Endothelial cell of umbilical vein (primary cell): Measurements from ENCODE around the gene ZNRD2. TPM values are rescaled to one million over a fixed set of nuclear protein-coding genes. Genes with fewer than 3 reads are reported as not detected.

Experiments
- BruUV-seq: library from RNA; stranded (reverse); fragments of 400-500 nt; replicated peaks from 2 replicates; lab custom pipeline; 2021; lab: Mats Ljungman, UMichigan
- CTCF ChIA-PET: fragments of 300-600, 350-600 bp; sonication (Branson Sonifier 250); formaldehyde crosslinking; loops from one replicate; lab custom pipeline; 2021; ENCODE audit warnings: antibody characterized with exemption, inconsistent platforms; lab: Charles Lee
- POLR2A ChIA-PET: fragments of 300-600, 350-600 bp; sonication (Branson Sonifier 250); formaldehyde crosslinking; loops from one replicate; lab custom pipeline; 2021; ENCODE audit warnings: antibody characterized with exemption, inconsistent platforms; lab: Charles Lee
- DNase-seq: peaks from one replicate; pipeline ENCODE4 v3.0.0-alpha.2; 2011; ENCODE audit warnings: low read depth, low spot score
- FAIRE-seq: peaks from 2 replicates; lab custom pipeline; 2011; peaks lifted over from hg19 to GRCh38; lab: Jason Lieb, UNC
- H2AFZ ChIP-seq: 2 replicates; pipeline ENCODE4 v1.6.0; 2012; ENCODE audit warnings: low read depth, low read length, control low read depth, inconsistent platforms
- H3K27ac ChIP-seq: 2 replicates; pipeline ENCODE4 v1.5.1; 2011; ENCODE audit warnings: low read depth, mild to moderate bottlenecking, control low read depth, low read length, moderate library complexity; ENCODE audit not compliant: insufficient read depth
- H3K27me3 ChIP-seq, 2 experiments: 2 replicates each; pipeline versions ENCODE4 v1.6.0 to v1.6.1; 2011; ENCODE audit warnings: low read length in 2 of 2, mixed read lengths in 1 of 2; ENCODE audit not compliant: control insufficient read depth in 2 of 2, insufficient read depth in 2 of 2
- H3K36me3 ChIP-seq, 2 experiments: 2 replicates in 1 of 2; 3 replicates in 1 of 2; pipeline ENCODE4 v1.5.1; 2011; ENCODE audit warnings: low read length in 2 of 2, mild to moderate bottlenecking in 1 of 2, moderate library complexity in 1 of 2; ENCODE audit not compliant: control insufficient read depth in 2 of 2, insufficient read depth in 2 of 2; ENCODE audit errors: extremely low read depth in 1 of 2
- H3K4me1 ChIP-seq: 3 replicates; pipeline ENCODE4 v1.5.1; 2011; ENCODE audit warnings: mild to moderate bottlenecking, low read length; ENCODE audit not compliant: control insufficient read depth, insufficient read depth; ENCODE audit errors: extremely low read depth
- H3K4me2 ChIP-seq: 2 replicates; pipeline ENCODE4 v1.6.1; 2011; ENCODE audit warnings: low read length, control low read depth, mixed read lengths; ENCODE audit not compliant: insufficient read depth
- H3K4me3 ChIP-seq, 3 experiments: fragments of 200-600 bp in 1 of 3; sonication (generic), shearing (Covaris generic) in 1 of 3; replicated peaks in 1 of 3; 2 replicates each; pipeline ENCODE4 v1.5.1; 2011 to 2016; ENCODE audit warnings: control low read depth in 3 of 3, low read length in 3 of 3, mild to moderate bottlenecking in 2 of 3, inconsistent platforms in 1 of 3, low read depth in 1 of 3, moderate library complexity in 1 of 3; ENCODE audit not compliant: insufficient read depth in 1 of 3
- H3K79me2 ChIP-seq: 2 replicates; pipeline ENCODE4 v1.6.0; 2012; ENCODE audit warnings: low read length, inconsistent platforms; ENCODE audit not compliant: control insufficient read depth, insufficient read depth
- H3K9ac ChIP-seq: replicated peaks from 2 replicates; pipeline ENCODE3; 2011; ENCODE audit warnings: low read length, control low read depth; ENCODE audit not compliant: insufficient read depth; ENCODE audit errors: extremely low read depth
- H3K9me1 ChIP-seq: replicated peaks from 3 replicates; pipeline ENCODE4 v1.6.0; 2011; ENCODE audit warnings: mild to moderate bottlenecking, low read length; ENCODE audit not compliant: control insufficient read depth, insufficient read depth; ENCODE audit errors: extremely low read depth
- H3K9me3 ChIP-seq: replicated peaks from 2 replicates; pipeline ENCODE4 v1.5.1; 2012; ENCODE audit warnings: low read length, inconsistent platforms; ENCODE audit not compliant: control insufficient read depth, insufficient read depth
- H4K20me1 ChIP-seq: replicated peaks from 2 replicates; pipeline ENCODE3; 2011; ENCODE audit warnings: mild to moderate bottlenecking, low read length; ENCODE audit not compliant: control insufficient read depth, insufficient read depth; ENCODE audit errors: extremely low read depth
- EZH2 ChIP-seq: IDR thresholded peaks from 2 replicates; pipeline ENCODE4 v1.6.1; 2012; ENCODE audit warnings: borderline replicate concordance, low read depth, mild to moderate bottlenecking, moderate library complexity, low read length, inconsistent platforms; ENCODE audit not compliant: severe bottlenecking
- FOS ChIP-seq: IDR thresholded peaks from 2 replicates; pipeline ENCODE4 v1.6.1; 2011; ENCODE audit warnings: mild to moderate bottlenecking, low read length, moderate library complexity, borderline replicate concordance; ENCODE audit not compliant: insufficient read depth
- GATA2 ChIP-seq: IDR thresholded peaks from 2 replicates; pipeline ENCODE4 v1.7.0; 2011; ENCODE audit warnings: low read depth, mild to moderate bottlenecking, moderate library complexity, mixed read lengths, low read length; ENCODE audit not compliant: insufficient read length, insufficient read depth
- JUN ChIP-seq: IDR thresholded peaks from 2 replicates; pipeline ENCODE4 v1.6.1; 2011; ENCODE audit warnings: borderline replicate concordance, low read depth; ENCODE audit not compliant: insufficient read length, insufficient read depth
- MYC ChIP-seq: IDR thresholded peaks from one replicate; pipeline ENCODE4 v1.6.1; 2011; ENCODE audit warnings: mild to moderate bottlenecking, low read depth, low read length
- POLR2A ChIP-seq: IDR thresholded peaks from 2 replicates; pipeline ENCODE4 v1.6.1; 2012; ENCODE audit warnings: low read depth, mild to moderate bottlenecking, control low read depth, low read length
- POLR2AphosphoS5 ChIP-seq: IDR thresholded peaks from 2 replicates; pipeline ENCODE4 v1.6.1; 2012; ENCODE audit warnings: low read depth, mild to moderate bottlenecking, control low read depth, low read length, moderate library complexity; ENCODE audit not compliant: insufficient read depth
- dilution Hi-C: fragments of 300-500 bp; cut with MboI; formaldehyde crosslinking; loops from one replicate; pipeline ENCODE4 v1.15.0; 2019; ENCODE audit warnings: low sequenced_read_pairs; ENCODE audit not compliant: extremely low pct_ligation_motif_present
- intact Hi-C: fragments of 100-400 bp; cut with micrococcal nuclease; formaldehyde crosslinking; loops from one replicate; pipeline ENCODE4 v1.10.0; 2022
- polyA plus RNA-seq, 4 experiments: library from polyadenylated mRNA; depleted of rRNA in 3 of 4; stranded (reverse) in 3 of 4; unstranded in 1 of 4; fragments of >200 nt; gene quantifications; 2 replicates each; pipeline versions ENCODE4 v1.2.1 to v1.2.3, GENCODE V29; 2011 to 2012; ENCODE audit warnings: missing spikeins in 1 of 4
- total RNA-seq: library from RNA; stranded (reverse); gene quantifications from 2 replicates; pipeline ENCODE4 v1.2.3, GENCODE V29; 2021
- TF ChIP-seq, protein P1 (sequence below): IDR thresholded peaks from 2 replicates; pipeline ENCODE4 v1.6.1; 2011; ENCODE audit not compliant: insufficient read depth, insufficient read length
- TF ChIP-seq, protein P2 (sequence below), 2 donors: IDR thresholded peaks; 1 replicate in 1 of 2; 2 replicates in 1 of 2; pipeline ENCODE4 v1.5.1; 2011; ENCODE audit warnings: low read length in 2 of 2, mild to moderate bottlenecking in 2 of 2, moderate library complexity in 2 of 2, control low read depth in 1 of 2, inconsistent platforms in 1 of 2, low read depth in 1 of 2; ENCODE audit not compliant: insufficient read depth in 1 of 2; ENCODE audit errors: extremely low read depth in 1 of 2

The ZNRD2 gene
- total and polyA plus RNA-seq, 2 donors (not counting 3 experiments of a cell fraction or from before 2014, with no cell fraction given), result 40.8 to 96.7 TPM

GRCh38 chr11:65571420-65571819, 1.1 kb downstream of the ZNRD2 start:
- H3K9me3 ChIP-seq, result no peaks in the 10 kb centered on the region
- no peak overlapping the region for H3K27ac ChIP-seq
- no peaks in the 10 kb centered on the region for H3K36me3 ChIP-seq
- H3K27me3 ChIP-seq, result no peaks in the 10 kb centered on the region
- no peaks in the 10 kb centered on the region for H3K9me1 ChIP-seq
- no peak overlapping the region for H3K4me3 ChIP-seq
- BruUV-seq, result no TSS peak
- no peak for FAIRE-seq
- intact Hi-C loops, result loop anchor here (2.0 to 5.0 kb wide), 3 partner anchors 25 to 189 kb away; partner anchors contain the start of gene SLC25A45
- H3K4me2 ChIP-seq, result peak overlapping the region; percentile 82
- dilution Hi-C loops, result no loop called here
- CTCF ChIA-PET, result interaction anchor here (1.5 to 9.7 kb wide), 7 partner anchors 12 to 46 kb away, joined by 4 to 167 read pairs (median 10); partner anchors contain the start of genes LTBP3 and SCYL1
- no peak overlapping the region for H2AFZ ChIP-seq
- no peaks in the 10 kb centered on the region for H4K20me1 ChIP-seq
- no peak overlapping the region for H3K9ac ChIP-seq
- POLR2A ChIA-PET, result interaction anchor here (0.6 kb wide), 1 partner anchor 63 kb away, joined by 3 read pairs; no protein-coding TSS in a partner anchor
- DNase-seq, result no peak
- no peak for TF ChIP-seq POLR2A
- no peak for TF ChIP-seq MYC
- TF ChIP-seq POLR2AphosphoS5, result no peak
- TF ChIP-seq, protein P1, sequence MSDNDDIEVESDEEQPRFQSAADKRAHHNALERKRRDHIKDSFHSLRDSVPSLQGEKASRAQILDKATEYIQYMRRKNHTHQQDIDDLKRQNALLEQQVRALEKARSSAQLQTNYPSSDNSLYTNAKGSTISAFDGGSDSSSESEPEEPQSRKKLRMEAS, result no peak
- no peak for TF ChIP-seq JUN
- no peak for TF ChIP-seq GATA2
- TF ChIP-seq, protein P2, sequence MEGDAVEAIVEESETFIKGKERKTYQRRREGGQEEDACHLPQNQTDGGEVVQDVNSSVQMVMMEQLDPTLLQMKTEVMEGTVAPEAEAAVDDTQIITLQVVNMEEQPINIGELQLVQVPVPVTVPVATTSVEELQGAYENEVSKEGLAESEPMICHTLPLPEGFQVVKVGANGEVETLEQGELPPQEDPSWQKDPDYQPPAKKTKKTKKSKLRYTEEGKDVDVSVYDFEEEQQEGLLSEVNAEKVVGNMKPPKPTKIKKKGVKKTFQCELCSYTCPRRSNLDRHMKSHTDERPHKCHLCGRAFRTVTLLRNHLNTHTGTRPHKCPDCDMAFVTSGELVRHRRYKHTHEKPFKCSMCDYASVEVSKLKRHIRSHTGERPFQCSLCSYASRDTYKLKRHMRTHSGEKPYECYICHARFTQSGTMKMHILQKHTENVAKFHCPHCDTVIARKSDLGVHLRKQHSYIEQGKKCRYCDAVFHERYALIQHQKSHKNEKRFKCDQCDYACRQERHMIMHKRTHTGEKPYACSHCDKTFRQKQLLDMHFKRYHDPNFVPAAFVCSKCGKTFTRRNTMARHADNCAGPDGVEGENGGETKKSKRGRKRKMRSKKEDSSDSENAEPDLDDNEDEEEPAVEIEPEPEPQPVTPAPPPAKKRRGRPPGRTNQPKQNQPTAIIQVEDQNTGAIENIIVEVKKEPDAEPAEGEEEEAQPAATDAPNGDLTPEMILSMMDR (IDR thresholded peaks at IDR 0.05; ENCODE audit: extremely low read depth in 1 of 2, insufficient read depth in 1 of 2, low read depth in 1 of 2, low read length in 2 of 2), result no peak
- no peak for TF ChIP-seq FOS
- no peak for TF ChIP-seq EZH2
- peaks cover 48% of the 10 kb centered on the region for H3K4me1 ChIP-seq
- peaks cover 25% of the 10 kb centered on the region for H3K79me2 ChIP-seq
